ENCODE data around the gene TTLL5. TPM values are rescaled to one million over a fixed set of nuclear protein-coding genes. Genes with fewer than 3 reads are reported as not detected.

TTLL5 gene
- total and polyA plus RNA-seq, 9 of the 15 experiments (the other 6 are each of a cell fraction or from before 2014, with no cell fraction given), result 4.1 to 18.9 (median 12.6) TPM

DNA sequence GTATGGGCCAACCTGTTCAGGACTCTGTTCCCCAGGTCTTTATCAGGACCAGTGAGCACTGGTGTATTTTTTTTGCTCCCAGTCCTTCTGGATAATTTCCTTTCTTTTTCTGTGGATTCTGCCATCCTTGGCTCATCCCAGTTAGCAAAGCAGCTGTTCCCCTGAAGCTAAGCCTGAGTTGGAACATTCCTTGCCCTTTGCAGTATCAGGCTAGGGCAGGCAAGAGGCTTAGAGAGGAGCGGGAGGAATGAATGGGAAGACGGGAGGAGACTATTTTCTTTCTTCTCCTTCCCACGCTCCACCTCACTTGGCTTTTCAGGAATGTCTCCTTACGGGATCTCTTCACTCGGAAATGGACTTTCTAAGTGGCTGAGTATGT lies 29.6 kb upstream of the TTLL5 start:
- in situ Hi-C loops (cut with MboI), result no loop called here
- WGBS (ENCODE audit: insufficient coverage, low coverage, missing lambda C conversion rate), result 0% methylated on average over 4 of the region's 5 CpGs
- ATAC-seq, result no peak
- H3K9me3 ChIP-seq (replicated peaks; ENCODE audit: control insufficient read depth, insufficient read depth, low read depth, low read length), result no peaks in the 10 kb centered on the region
- no peaks in the 10 kb centered on the region for H3K79me2 ChIP-seq (ENCODE audit: control insufficient read depth, insufficient read depth, low read length)
- H4K20me1 ChIP-seq (replicated peaks; ENCODE audit: control insufficient read depth, insufficient read depth, low read length), result no peaks in the 10 kb centered on the region
- CTCF ChIA-PET (ENCODE audit: low intra/inter-chr PET ratio), result no interaction called here
- DNase-seq (ENCODE audit: extremely low read depth in 1 of 4, low spot score in 3 of 4), result no peak
- no TSS peak for BruUV-seq (replicated peaks)
- FAIRE-seq, result no peak
- H3K9ac ChIP-seq (ENCODE audit: insufficient read depth in 1 of 2, low read depth in 2 of 2, low read length in 2 of 2), result no peak overlapping the region
- intact Hi-C loops (cut with micrococcal nuclease), result no loop called here
- H3K4me3 ChIP-seq, result no peak overlapping the region
- H2AFZ ChIP-seq (ENCODE audit: low read depth, low read length), result no peak overlapping the region
- POLR2A ChIA-PET, result no interaction called here
- no peaks in the 10 kb centered on the region for H3K9me1 ChIP-seq (ENCODE audit: control insufficient read depth, insufficient read depth, low read length)
- H3K27me3 ChIP-seq (ENCODE audit: control insufficient read depth in 2 of 2, insufficient read depth in 2 of 2, low read length in 2 of 2), result peaks cover 2 to 21% of the 10 kb centered on the region in 2 experiments; a peak in 3 of 5 replicates
- H3K4me1 ChIP-seq (replicated peaks in 1 of 2; ENCODE audit: control insufficient read depth in 2 of 2, insufficient read depth in 2 of 2, low read length in 2 of 2), result no peaks in the 10 kb centered on the region
- H3K27ac ChIP-seq (ENCODE audit: extremely low read depth, low read depth, low read length), result no peak overlapping the region
- TF ChIP-seq GTF2F1 (IDR thresholded peaks at IDR 0.05; ENCODE audit: low read depth, low read length) (no peak), CBX2 (IDR thresholded peaks at IDR 0.05; ENCODE audit: insufficient read depth, low read length, poor library complexity, severe bottlenecking) (no peak), GATAD2A (IDR thresholded peaks at IDR 0.05) (no peak), BRD4 (IDR thresholded peaks at IDR 0.05) (no peak), ZFP30 (CRISPR knock-in tag; IDR thresholded peaks at IDR 0.05; ENCODE audit: borderline replicate concordance) (no peak), POLR2G (IDR thresholded peaks at IDR 0.05; ENCODE audit: low read depth, low read length) (no peak), E2F8 (IDR thresholded peaks at IDR 0.05; ENCODE audit: low read depth, partially characterized antibody) (no peak), U2AF2 (optimal IDR thresholded peaks at IDR 0.05; ENCODE audit: low read depth, low read length) (no peak)
- H3K4me2 ChIP-seq (ENCODE audit: insufficient read depth, low read length), result no peak overlapping the region
- no peaks in the 10 kb centered on the region for H3K36me3 ChIP-seq (ENCODE audit: control insufficient read depth, insufficient read depth, low read length)
